Measurements from ENCODE around the gene KIAA1328.
A peak's percentile ranks its signal among the peaks of the same experiment; 100 is the strongest.

Gene KIAA1328

DNA sequence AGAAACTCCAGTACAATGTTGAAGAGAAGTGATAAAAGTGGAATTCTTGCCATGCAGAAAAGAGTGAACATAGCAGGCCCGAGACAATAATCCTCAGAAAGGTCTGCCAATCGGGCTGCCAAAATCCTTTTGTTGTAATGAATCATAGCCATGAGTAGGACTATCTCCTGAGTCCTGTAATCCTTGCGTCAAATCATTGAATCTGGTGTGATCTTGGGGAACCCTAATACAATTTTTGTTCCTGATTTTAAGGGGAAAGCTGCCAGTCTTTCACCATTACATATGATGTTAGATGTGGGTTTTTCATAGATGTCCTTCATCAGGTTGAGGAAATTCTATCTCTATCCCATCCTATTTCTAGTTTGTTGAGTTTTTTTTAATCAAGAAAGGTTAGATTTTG lies 2.4 kb upstream of the KIAA1328 start:
- Histone ChIP-seq H3K27ac (ENCODE audit: low read depth, low read length) (no peak overlapping the region), H3K27me3 (ENCODE audit: low read length) (no peaks in the 10 kb centered on the region), H3K9me3 (ENCODE audit: insufficient read depth, low read length) (no peaks in the 10 kb centered on the region), H3K4me3 (ENCODE audit: insufficient read depth, low read length, poor library complexity, severe bottlenecking) (no peak overlapping the region), H3K79me2 (ENCODE audit: insufficient read depth, low read length) (peaks cover 32% of the 10 kb centered on the region), H3K9me2 (replicated peaks; ENCODE audit: insufficient read depth, low read length) (no peaks in the 10 kb centered on the region), H2AFZ (ENCODE audit: low read depth, low read length, severe bottlenecking) (no peak overlapping the region), H3K9ac (ENCODE audit: low read length) (no peak overlapping the region), H3K4me2 (ENCODE audit: low read depth, low read length, poor library complexity, severe bottlenecking) (peak overlapping the region; percentile 64), H4K20me1 (ENCODE audit: low read depth, low read length) (no peaks in the 10 kb centered on the region), H3K36me3 (ENCODE audit: low read length) (no peaks in the 10 kb centered on the region), H3F3A (ENCODE audit: insufficient read depth) (peaks cover 11% of the 10 kb centered on the region)
- no peak for TF ChIP-seq CTCF (IDR thresholded peaks at IDR 0.05; ENCODE audit: insufficient read depth, low read length, poor library complexity, severe bottlenecking)
- no peak for TF ChIP-seq EZH2phosphoT487 (conservative IDR thresholded peaks at IDR 0.05; ENCODE audit: low read length)

- Histone ChIP-seq H3K27ac (ENCODE audit: low read depth, low read length) (peak overlapping the region; percentile 19), H3K4me2 (ENCODE audit: low read depth, low read length, poor library complexity, severe bottlenecking) (peak overlapping the region; percentile 64), H2AFZ (ENCODE audit: low read depth, low read length, severe bottlenecking) (peak overlapping the region; percentile 92), H3K4me3 (ENCODE audit: insufficient read depth, low read length, poor library complexity, severe bottlenecking) (peak overlapping the region; percentile 88), H3K79me2 (ENCODE audit: insufficient read depth, low read length) (peaks cover 32% of the 10 kb centered on the region), H3K36me3 (ENCODE audit: low read length) (no peaks in the 10 kb centered on the region), H4K20me1 (ENCODE audit: low read depth, low read length) (no peaks in the 10 kb centered on the region), H3K9me3 (ENCODE audit: insufficient read depth, low read length) (no peaks in the 10 kb centered on the region), H3K9me2 (replicated peaks; ENCODE audit: insufficient read depth, low read length) (no peaks in the 10 kb centered on the region), H3K27me3 (ENCODE audit: low read length) (no peaks in the 10 kb centered on the region), H3K9ac (ENCODE audit: low read length) (peak overlapping the region; percentile 75), H3F3A (ENCODE audit: insufficient read depth) (peaks cover 11% of the 10 kb centered on the region)
- TF ChIP-seq EZH2phosphoT487 (conservative IDR thresholded peaks at IDR 0.05; ENCODE audit: low read length) (no peak), CTCF (IDR thresholded peaks at IDR 0.05; ENCODE audit: insufficient read depth, low read length, poor library complexity, severe bottlenecking) (no peak)
These were observed 734 bp upstream of the KIAA1328 start for GRCh38 chr18:36828157-36828629.

DNA sequence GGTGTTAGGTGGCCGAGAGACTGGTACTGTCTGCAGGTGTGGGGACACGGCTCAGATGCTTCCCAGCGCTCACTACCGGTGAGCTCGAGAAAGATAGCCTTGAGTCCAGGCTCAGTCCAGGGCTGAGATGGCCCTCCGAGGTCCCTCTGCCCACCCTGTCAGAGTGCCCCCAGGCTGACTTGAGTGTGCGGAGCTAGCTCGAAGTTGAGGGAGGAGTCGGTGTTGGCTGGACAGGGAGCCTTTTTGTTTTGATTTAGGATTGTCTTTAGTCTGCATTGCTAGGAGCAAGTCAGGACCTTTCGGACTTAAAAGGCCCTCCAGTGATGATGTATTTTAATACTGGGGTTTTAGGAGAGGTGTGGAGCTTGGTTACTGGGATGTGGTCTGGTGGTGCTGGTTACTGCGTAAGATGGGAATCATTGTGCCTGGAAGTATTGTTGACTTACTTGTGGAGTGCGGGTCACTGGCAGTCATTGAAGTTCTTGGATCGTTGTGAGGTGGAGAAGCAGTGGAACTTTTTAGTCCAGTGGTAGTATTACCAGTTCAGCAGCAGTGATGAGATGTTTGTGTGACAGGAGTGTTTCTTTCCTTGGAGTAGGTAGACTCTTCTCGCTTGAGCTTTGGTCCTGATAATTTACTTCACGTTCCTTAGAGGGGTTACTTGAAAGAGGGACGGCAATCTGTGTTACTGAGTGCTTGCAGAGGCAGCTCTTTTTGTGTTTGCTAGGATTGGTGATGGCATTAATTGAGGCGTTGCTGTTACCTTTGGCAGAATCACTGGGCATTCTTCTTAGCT lies 633 bp downstream of the KIAA1328 start:
- Histone ChIP-seq H3K27me3 (ENCODE audit: low read length) (no peaks in the 10 kb centered on the region), H3K9me3 (ENCODE audit: insufficient read depth, low read length) (no peaks in the 10 kb centered on the region), H3K79me2 (ENCODE audit: insufficient read depth, low read length) (peaks cover 26% of the 10 kb centered on the region), H3F3A (ENCODE audit: insufficient read depth) (peaks cover 11% of the 10 kb centered on the region), H3K9ac (ENCODE audit: low read length) (peak overlapping the region; percentile 75), H3K4me2 (ENCODE audit: low read depth, low read length, poor library complexity, severe bottlenecking) (peak overlapping the region; percentile 64), H4K20me1 (ENCODE audit: low read depth, low read length) (no peaks in the 10 kb centered on the region), H3K27ac (ENCODE audit: low read depth, low read length) (no peak overlapping the region), H2AFZ (ENCODE audit: low read depth, low read length, severe bottlenecking) (peak overlapping the region; percentile 92), H3K36me3 (ENCODE audit: low read length) (no peaks in the 10 kb centered on the region), H3K4me3 (ENCODE audit: insufficient read depth, low read length, poor library complexity, severe bottlenecking) (peak overlapping the region; percentile 88), H3K9me2 (replicated peaks; ENCODE audit: insufficient read depth, low read length) (no peaks in the 10 kb centered on the region)
- TF ChIP-seq CTCF (IDR thresholded peaks at IDR 0.05; ENCODE audit: insufficient read depth, low read length, poor library complexity, severe bottlenecking) (no peak), EZH2phosphoT487 (conservative IDR thresholded peaks at IDR 0.05; ENCODE audit: low read length) (no peak)
